NB4 (cell line): ENCODE measurements around the gene OR8G1.

Experiments used
- CTCF ChIP-seq: IDR thresholded peaks from one replicate; pipeline ENCODE4 v1.5.1; 2012; ENCODE audit warnings: low read depth, low read length
- MAX ChIP-seq: IDR thresholded peaks from 2 replicates; pipeline ENCODE4 v1.6.1; 2011; ENCODE audit warnings: low read depth, low read length
- POLR2A ChIP-seq: IDR thresholded peaks from 2 replicates; pipeline ENCODE4 v1.6.1; 2011; ENCODE audit warnings: mild to moderate bottlenecking; ENCODE audit not compliant: insufficient read length; ENCODE audit errors: extremely low read depth

- TF ChIP-seq POLR2A (no peak), CTCF (no peak), MAX (no peak)
Measured at GRCh38 chr11:124297921-124298320, 57.0 kb downstream of the OR8G1 start.
